HG03196 (cell line): Measurements from ENCODE around the gene UBE2J2.

ENCODE experiments used
- ATAC-seq: cut with Tn5 transposase; IDR thresholded peaks from one replicate; pipeline ENCODE4 v1.9.1; 2021; ENCODE audit not compliant: unreplicated experiment

UBE2J2 gene

DNA sequence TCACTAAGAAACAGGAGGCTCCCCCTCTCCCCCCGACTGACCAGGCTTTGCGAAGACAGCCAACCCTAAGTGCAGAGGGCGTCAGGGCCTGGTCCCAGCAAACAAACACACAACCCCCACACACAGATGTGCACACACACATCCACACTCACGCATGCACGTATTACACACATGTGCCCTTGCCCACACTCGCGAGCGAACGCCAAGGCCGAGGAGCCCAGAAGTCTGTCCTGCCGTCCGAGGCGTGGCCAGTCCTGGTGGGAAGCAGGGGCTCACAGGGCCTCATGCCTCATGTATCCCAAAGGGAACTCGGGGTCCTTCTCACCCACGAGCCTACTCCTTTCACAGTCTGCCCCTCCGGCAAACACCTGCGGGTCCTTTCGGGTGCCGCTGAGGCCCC, 43.9 kb downstream of the UBE2J2 start:
- ATAC-seq, result no peak

DNA sequence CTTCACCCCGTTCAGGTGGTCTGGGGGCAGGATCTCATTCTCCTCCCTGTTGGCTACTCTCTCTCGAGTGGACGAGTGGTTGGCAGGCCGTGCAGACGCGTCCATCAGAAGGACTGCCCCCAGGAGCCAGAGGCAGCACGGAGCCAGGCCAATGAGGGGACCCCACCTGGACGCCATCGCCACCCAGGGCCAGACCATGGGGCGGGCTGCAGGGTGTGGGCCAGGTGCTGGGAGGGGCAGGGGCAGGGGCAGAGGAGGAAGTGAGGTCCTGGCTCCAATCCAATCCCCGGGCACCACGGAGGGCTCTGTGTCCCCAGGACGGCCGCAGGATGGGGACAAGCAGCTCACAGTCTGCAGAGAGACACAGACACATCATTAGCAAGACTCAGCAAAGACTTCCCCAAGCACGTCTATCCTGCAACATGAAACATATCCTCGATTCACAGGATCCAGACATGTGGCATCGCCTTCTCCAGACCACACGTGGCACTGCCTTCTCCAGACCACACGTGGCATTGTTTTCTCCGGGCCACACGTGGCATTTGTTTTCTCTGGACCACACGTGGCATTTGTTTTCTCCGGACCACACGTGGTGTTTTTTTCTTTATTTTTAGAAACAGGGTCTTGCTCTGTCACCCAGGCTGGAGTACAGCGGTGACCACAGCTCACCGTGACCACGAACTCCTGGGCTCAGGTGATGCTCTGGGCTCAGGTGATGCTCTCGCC, 44.9 kb downstream of the UBE2J2 start:
- ATAC-seq, result no peak

DNA sequence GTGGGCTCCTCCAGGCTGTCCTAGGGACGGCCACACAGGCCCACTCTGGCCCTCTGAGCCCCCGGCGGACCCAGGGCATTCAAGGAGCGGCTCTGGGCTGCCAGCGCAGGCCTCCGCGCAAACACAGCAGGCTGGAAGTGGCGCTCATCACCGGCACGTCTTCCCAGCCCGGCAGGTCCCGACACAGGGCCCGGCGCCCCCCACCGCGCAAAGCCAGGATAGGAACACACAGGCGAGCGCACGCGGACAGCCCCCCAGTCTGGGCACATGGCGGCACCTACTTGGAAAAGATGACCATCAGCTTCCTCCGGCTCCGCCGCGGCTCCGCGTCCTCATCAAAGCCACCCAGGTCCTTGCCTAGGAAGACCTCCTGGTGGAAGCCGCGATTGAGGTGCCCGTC, 45.5 kb downstream of the UBE2J2 start:
- ATAC-seq, result no peak

DNA sequence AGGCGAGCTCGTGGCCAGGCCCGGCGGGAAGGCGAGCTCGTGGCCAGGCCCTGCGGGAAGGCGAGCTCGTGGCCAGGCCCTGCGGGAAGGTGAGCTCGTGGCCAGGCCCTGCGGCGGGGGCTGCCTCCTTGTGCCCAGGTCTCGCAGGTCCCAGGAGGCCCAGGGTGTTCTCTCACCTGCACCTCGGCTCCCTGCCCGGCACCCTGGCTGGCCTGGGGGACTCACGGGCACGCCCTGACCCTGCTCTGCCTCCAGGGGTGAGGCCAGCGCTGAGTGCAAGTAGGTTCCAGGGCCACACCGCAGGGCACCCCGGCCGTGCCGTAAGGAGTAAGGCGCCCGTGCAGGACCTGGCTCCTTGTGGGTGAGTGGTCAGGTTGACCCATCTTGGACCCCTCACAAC, 46.3 kb downstream of the UBE2J2 start:
- ATAC-seq, result no peak

DNA sequence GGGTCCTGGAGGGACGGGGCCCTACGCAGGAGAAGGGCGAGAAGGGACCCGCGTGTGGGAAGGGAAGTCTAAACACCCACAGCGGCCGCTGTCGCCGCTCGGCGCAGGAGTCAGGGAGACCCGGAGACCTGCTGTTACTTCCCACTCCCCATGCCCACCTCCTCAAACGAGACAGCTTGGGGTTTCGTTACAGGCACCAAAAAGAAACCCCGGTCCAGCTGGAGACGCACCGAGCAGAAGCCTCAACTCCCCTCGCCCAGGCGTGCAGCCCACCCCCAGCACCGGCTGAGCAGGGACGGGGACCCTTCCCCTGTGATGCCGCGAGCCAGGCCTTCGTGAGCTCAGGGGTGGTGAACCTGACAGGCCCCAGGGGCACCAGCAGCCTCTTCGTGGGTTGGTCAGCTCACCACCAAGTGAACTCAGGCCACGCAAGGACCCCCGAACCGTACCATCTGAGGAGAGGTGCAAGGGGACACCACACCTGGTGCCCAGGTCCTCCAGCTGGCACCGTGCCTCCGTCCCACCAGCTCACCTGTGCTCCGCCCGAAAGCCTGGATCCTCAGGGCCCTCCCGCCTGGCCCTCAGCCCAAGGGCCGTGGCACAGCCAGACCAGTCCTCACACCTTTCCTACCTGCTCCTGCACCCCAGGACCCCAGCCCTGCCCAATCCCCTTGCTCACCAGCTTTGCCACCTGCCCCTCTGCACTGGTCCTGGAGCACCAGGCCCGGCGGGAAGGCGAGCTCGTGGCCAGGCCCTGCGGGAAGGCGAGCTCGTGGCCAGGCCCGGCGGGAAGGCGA, 46.9 kb downstream of the UBE2J2 start:
- no peak for ATAC-seq

DNA sequence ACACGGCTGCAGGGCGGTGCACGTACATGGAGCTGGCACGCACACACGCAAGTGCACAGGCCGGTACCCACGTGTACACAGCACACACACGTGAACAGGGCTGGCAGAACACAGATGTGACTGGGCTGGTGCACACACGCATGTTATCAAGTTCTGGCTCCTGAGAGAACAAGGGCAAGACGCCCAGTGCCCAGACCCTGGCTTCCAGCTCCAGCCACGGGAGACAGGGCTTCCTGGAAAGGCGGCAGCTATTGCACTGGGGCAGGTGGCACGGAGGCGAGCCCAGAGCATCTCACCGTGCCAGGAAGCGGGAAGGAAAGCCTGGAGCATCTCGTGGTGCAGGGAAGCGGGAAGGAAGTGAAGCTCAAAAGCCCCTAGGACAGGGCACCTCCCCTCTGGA, 47.7 kb downstream of the UBE2J2 start:
- no peak for ATAC-seq

DNA sequence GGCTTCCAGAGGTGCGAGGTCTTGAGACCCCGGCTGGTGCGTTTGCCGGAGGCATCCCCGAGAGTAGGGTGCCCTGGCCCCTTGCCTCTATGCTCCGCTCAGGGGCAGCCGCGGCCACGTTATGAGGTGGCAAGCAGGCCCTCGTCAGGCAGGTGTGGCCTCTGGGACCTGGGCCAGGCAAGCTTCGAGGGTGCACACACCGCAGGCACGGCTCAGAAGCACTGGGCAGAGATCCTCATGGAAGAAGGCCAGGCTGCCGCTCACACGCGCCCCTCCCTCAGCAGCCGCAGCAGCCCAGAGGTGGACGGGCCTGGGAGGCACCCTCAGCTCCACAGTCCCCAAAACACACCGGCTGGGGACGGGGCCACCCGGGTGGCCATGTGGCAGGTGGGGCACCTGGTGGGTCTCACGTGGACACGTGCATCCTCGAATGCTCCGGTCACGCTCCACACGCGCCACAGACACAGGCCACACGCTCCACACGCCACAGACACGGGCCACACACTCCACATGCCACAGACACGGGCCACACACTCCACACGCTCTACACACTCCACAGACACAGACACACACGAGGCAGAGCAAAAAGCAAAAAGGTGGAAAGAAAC, 48.3 kb downstream of the UBE2J2 start:
- no peak for ATAC-seq

DNA sequence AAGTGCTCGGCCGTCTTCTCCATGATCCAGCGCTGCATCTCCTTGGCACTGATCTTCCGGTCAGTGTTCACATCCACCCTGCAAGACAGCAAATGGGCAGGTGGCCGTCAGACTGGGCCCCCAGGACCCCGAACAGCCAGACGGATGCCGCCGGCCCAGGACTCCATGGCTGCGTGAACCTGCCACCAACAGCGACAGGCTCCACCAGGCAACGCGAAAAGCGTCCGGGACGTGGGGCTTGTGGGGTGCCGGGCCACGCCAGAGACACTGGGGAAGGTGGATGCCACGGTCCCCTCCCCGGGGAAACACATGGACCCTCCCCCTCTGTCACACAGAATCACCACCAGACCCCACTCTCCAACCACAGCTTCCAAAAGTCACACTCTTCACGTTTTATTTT, 49.8 kb downstream of the UBE2J2 start:
- ATAC-seq, result no peak

DNA sequence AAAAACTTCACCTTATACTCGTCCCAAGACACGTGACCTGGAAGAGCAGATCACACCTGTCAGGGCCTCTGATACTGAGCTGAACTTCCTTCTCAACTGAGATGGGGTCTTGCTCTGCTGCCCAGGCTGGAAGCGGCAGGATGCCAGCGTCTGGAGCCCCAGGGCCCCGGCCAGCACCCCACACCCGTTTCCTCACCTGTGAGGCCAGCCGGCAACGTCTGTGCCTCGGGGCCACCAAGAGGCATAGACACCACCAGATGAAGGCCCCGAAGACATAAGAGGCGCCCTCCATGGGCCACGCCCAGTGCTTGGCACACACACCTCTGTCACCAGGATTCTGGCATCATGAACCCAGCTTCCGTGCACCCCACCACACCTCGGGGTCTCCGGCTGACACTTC, 50.3 kb downstream of the UBE2J2 start:
- no peak for ATAC-seq

DNA sequence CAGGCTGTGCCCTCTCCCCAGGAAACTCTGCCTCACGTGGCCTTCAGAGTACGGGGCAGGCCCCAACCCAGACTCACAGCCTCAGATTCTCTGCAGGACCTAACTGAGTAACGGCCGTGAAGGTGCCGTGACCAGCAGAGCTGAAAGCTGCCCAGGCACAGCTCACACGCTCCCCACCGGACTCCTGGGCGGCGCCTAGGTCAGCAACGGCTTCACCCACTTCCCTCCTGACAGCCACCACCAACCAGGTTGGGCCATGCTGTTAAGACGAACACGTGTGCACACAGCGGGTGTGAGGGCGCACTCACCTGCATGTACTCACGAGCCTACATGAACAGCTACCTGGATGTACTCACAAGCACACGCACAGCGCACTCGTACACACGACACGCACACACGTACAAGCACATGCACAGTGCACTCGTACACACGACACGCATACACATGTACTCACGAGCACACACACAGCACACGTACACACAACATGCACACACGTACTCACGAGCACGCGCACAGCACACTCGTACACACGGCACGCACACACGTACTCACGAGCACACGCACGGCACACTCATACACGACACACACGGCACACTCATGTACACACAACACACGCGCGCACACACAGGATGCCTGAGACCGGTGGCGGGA, 51.0 kb downstream of the UBE2J2 start:
- ATAC-seq, result no peak

DNA sequence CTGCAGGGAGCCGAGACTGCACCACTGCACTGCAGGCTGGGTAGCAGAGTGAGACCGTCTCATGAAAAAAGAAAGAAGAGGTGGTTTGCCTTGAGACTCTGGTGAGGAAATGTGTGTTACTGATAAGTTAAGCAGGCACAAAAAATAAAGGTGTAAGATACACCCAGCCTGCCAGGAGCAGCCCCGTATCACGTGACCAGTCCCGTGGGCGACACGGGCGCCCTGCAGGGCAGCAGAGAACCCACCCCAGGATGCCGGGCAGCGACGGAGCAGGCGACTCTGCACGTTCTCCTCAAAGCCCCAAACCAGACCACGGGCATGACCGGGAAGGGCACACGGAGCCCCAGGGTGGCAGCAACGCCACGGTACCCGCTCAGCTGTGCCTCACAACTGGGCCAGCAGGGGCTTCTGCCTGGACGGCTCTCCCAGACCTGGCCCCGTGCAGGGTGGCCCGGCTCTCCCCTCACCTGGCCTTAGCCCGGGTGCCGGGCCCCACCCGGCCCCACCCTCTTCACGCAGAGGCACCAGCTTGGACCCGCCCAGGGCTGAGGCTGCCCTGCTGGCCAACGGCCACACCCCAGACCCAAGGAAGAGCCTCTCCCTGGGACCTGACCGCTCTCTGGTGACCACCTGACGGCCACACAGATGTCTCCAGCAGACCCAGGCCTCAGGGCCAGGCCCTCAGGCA, 51.6 kb downstream of the UBE2J2 start:
- ATAC-seq, result no peak

DNA sequence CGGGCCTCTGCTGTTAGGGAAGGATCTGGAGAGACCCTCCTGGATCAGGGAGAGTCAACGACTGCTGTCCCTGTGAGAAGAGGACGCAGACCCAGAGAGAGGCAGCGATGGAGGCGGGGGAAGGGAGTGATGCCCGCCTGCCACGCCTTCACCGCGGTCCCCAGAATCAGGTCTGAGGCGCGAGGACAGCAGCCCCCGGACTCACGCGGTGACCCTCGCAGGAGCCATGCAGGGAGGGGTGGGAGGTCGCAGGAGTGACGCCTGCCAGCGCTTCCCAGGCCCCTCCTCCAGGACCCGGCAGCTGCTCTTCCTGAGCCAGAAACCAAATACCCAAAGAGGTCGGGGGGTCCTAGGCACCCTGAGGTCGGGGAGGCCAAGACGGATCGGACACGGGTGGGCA, 53.5 kb downstream of the UBE2J2 start:
- ATAC-seq, result no peak

DNA sequence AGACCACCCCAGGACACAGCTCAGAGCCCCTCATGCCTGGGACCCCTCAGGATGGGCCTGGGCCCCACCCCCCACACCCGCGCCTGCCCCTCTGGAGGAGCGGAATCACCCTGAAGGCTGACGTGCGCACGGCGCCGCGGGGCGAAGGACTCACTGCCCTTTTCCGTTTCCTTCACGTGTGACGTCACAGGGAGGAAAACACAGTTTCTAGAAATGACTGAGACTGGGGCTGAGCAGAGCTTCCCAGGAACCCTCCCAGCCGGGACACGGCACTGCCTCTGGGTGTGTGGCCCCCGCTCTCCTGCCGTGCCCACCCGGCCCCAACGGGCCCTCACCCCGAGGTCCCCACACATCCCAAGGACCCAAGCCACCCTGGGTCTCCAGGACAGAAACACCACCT, 54.3 kb downstream of the UBE2J2 start:
- ATAC-seq, result no peak

DNA sequence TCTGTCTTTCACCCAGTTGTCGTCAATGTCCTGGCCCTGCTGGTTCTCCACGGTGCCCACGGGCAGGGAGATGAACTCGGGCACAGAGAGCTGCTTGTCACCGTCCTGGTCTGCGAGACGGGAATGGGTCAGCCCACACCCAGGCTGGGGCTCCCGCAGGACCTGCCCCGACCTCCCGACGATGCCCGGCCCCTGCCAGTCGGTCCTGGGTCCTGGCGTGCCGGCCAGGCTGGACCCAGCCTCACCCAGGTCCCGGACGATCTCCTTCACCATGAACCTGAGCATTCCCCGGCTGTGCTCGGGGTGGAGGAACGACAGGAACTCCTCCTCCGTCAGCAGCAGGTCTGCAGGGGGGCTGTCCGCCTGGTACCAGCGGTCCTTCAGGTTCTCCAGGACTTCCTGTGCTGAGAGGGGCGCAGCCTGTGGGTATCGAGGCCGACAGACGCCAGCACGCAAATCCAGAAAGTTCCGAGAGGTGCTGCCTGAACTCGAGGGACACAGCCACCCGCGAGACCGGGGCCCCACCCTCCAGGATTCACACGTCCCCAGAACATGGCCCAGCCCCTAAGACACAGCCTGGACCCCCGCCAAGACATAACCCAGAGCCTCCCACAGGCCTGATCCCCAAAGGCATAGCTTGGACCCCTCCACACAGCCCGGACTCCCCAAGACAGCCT, 55.0 kb downstream of the UBE2J2 start:
- ATAC-seq, result no peak

DNA sequence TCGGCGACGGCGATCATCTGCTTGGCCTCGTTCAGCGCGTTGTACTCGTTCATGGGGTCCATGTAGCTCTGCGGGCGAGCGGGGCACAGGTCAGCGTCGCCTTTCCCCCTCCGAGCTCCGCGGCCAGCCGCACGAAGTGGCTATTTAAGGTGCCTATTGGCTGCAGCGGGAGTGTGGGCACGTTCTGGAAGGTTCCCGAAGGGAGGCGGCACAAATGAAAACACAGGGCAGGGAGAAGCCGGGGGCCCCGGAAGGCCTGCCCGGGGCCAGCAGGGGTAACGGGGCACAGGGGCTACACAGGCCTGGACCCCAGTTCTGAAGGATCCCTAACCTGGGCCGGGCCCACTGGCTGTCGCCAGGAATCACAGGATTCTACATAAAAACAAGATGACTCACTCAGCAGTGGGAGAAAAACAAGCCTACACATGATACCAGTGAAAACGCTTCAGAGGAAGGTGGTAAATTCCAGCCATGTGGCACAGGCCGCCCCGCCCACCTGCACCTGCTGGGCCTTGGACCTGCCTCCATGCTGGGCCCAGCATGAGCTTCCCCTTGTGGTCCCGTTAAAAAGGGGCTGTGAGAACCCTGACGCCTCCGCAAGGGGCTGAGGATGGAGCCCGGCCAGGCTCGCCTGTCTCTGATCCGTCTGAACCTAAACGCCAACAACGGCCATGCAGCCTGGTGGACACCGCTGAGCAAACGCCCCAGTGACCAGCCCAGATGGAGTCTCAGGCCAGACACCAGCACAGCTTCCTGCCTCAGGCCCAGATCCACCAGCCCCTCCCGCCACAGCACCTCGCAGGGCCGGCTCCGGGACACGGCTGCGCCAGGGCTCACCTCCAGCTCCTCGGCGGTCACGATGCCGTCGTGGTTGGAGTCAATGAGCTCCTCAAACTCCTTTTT, 55.8 kb downstream of the UBE2J2 start:
- no peak for ATAC-seq

DNA sequence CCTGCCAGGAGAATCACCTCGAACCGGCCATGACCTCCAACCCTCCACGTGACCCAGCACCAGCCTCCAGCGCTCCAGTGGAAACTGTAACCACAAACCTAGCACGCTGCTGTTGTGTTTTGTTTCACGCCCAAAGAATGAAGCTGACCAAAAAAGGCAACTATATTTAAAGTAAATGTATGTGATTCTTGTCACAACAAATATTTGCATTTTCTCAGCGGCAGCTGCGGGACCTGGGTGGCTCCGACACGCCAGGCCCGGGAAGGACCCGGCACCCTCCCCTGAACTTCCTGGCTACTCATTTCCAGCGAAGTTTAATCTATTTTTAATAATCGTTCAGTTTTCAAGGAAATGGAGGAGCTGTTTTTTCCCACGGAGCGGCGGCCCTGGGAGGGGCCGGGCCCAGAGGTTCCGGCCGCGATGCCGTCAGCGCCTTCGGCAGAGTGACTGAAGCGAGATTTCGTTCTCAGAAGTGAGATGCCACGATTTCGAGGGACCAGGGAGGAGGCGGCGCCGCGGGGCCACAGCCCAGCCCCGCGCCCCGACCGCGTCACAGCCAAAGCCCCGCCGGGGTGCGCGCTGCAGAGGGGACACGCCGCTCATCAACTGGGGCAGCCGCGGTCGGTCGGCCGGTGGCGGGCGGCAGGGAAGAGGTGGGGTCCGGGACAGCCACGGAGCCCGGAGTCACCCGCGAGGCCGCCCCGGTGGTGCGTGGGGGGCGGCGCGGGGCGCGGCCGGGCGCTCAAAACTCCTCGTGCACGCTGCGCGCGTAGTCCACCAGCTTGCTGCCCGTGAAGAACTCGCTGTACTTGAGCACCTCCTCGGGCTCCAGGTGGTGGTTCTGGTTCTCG, 56.7 kb downstream of the UBE2J2 start:
- no peak for ATAC-seq

DNA sequence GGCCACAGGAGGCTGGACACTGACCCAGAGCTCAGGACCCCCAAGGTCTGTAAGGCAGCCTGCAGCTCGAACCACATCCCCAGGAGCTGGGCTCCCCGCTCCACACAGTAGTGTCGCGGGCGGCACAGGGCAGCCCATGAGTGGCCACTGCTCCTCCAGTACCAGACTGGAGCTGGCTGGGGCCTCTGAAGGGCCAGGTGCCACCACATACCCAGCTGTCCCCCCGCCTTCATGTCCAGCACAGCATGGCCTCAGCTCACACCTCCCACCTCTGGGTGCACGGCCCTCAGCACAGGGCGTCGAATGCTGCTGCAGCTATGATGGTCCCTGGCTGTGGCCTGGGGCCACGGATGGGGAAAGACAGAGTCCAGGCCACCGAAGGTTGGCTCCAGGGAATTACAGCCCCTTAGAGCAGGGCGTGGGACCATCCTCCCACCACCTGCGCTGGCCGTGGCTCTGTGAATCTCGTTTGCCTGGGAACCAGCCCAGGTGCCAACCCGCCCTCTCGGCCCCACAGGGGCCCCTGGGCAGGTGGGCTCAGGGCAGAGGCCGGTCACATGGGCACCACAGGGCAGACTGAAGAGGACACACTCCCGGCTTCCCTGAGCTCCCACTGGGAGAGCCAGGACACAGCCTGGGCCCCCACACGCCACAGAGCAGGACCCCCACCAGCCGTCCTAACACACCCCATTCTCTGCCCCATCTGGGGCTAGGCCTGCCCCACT, 57.6 kb downstream of the UBE2J2 start:
- ATAC-seq, result no peak

DNA sequence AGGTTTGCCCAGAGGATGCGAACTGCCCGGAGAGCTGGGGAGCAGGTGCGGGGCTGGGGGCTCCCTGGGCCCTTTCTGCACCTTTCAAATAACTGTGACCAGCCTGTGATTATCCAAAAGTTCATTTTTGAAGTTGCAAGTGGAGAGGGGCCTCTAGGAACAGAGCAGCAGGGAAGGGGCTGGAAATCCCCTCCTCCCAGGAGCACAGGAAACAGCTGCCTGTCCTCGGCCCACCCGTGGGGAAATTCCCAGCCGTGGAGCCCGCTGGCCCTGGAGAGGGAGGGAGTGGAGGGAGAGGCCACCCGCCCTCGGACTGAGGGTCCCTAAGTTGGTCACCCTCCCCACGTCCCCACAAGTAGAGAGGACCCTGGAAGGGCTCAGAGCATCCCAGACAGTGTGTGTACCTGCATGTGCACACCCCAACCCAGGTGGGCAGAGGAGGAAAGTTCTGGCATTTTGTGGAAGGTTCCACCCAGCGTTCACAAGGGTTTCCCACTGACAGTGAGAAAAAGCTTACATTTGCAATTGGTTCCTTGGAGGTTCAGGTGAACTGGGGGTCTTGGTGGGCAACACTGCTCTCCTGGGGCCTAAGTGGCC, 58.5 kb downstream of the UBE2J2 start:
- no peak for ATAC-seq
